ENCODE measurements around the gene CCDC24. TPM values are rescaled to one million over a fixed set of nuclear protein-coding genes. Genes with fewer than 3 reads are reported as not detected.

The CCDC24 gene
- total and polyA plus RNA-seq, 10 donors, result 3.3 to 25.9 (median 5.6) TPM

- H3K27me3 ChIP-seq (replicated peaks in 1 of 7), result no peaks in the 10 kb centered on the region
- TF ChIP-seq POLR2A (IDR thresholded peaks at IDR 0.05) (no peak), POLR2AphosphoS5 (IDR thresholded peaks at IDR 0.05) (no peak), CTCF (IDR thresholded peaks at IDR 0.05 in 8 of 11, conservative IDR thresholded peaks at IDR 0.05 in 3 of 11) (no peak)
- no peak overlapping the region for H3K27ac ChIP-seq
- H3K4me1 ChIP-seq, result peaks cover 0 to 25% (median 10%) of the 10 kb centered on the region in 6 donors
- DNase-seq, result no peak
- no peak overlapping the region for H3K4me3 ChIP-seq
- H3K36me3 ChIP-seq, result no peaks in the 10 kb centered on the region
- WGBS, 5 donors, result 80 to 96% (median 88%) methylated on average over 19 to 22 of the region's 22 CpGs
- intact Hi-C loops (cut with DNase I; ENCODE audit: low total_unique reads), result no loop called here
- H3K9me3 ChIP-seq, result no peaks in the 10 kb centered on the region
These were observed 6.0 kb downstream of the CCDC24 start for GRCh38 chr1:43997295-43997999.

- intact Hi-C loops (cut with DNase I; ENCODE audit: low total_unique reads), result no loop called here
- Histone ChIP-seq H3K27me3 (replicated peaks in 1 of 7) (no peaks in the 10 kb centered on the region), H3K4me1 (peaks cover 0 to 19% (median 5%) of the 10 kb centered on the region in 6 donors), H3K27ac (no peak overlapping the region), H3K4me3 (no peak overlapping the region), H3K9me3 (no peaks in the 10 kb centered on the region), H3K36me3 (no peaks in the 10 kb centered on the region)
- WGBS, 5 donors, result 86 to 91% (median 90%) methylated on average over 11 of the region's 11 CpGs
- TF ChIP-seq POLR2AphosphoS5 (IDR thresholded peaks at IDR 0.05) (no peak), CTCF (IDR thresholded peaks at IDR 0.05 in 8 of 11, conservative IDR thresholded peaks at IDR 0.05 in 3 of 11) (no peak), POLR2A (IDR thresholded peaks at IDR 0.05) (no peak)
- no peak for DNase-seq
These were observed 6.6 kb downstream of the CCDC24 start for GRCh38 chr1:43998000-43998378.

GRCh38 chr1:43999455-43999854 is 8.1 kb downstream of the CCDC24 start:
- intact Hi-C loops (cut with DNase I; ENCODE audit: low total_unique reads), result no loop called here
- Histone ChIP-seq H3K36me3 (no peaks in the 10 kb centered on the region), H3K27me3 (replicated peaks in 1 of 7) (no peaks in the 10 kb centered on the region), H3K9me3 (no peaks in the 10 kb centered on the region), H3K4me3 (no peak overlapping the region), H3K4me1 (peaks cover 0 to 7% (median 0%) of the 10 kb centered on the region in 6 donors), H3K27ac (no peak overlapping the region)
- 77 to 87% (median 79%) methylated on average over 4 to 8 of the region's 8 CpGs for WGBS, 5 donors
- TF ChIP-seq POLR2A (IDR thresholded peaks at IDR 0.05) (no peak), CTCF (IDR thresholded peaks at IDR 0.05 in 8 of 11, conservative IDR thresholded peaks at IDR 0.05 in 3 of 11) (no peak), POLR2AphosphoS5 (IDR thresholded peaks at IDR 0.05) (no peak)
- DNase-seq, result no peak

GRCh38 chr1:44000122-44000665 is 8.8 kb downstream of the CCDC24 start:
- Histone ChIP-seq H3K36me3 (no peaks in the 10 kb centered on the region), H3K4me3 (no peak overlapping the region), H3K27me3 (replicated peaks in 1 of 7) (no peaks in the 10 kb centered on the region), H3K9me3 (no peaks in the 10 kb centered on the region), H3K27ac (no peak overlapping the region), H3K4me1 (no peaks in the 10 kb centered on the region)
- TF ChIP-seq POLR2AphosphoS5 (IDR thresholded peaks at IDR 0.05) (no peak), CTCF (IDR thresholded peaks at IDR 0.05 in 8 of 11, conservative IDR thresholded peaks at IDR 0.05 in 3 of 11) (no peak), POLR2A (IDR thresholded peaks at IDR 0.05) (no peak)
- no peak for DNase-seq
- intact Hi-C loops (cut with DNase I; ENCODE audit: low total_unique reads), result no loop called here
- 86 to 90% (median 89%) methylated on average over 8 of the region's 8 CpGs for WGBS, 5 donors
